GM12865 (cell line): ENCODE measurements around the gene BCCIP.

Experiments used
- DNase-seq: peaks from one replicate; pipeline ENCODE4 v3.0.0; 2010; ENCODE audit warnings: low read depth
- H3K4me3 ChIP-seq: 2 replicates; pipeline ENCODE4 v1.5.1; 2011; ENCODE audit warnings: mild to moderate bottlenecking, low read depth, low read length, control low read depth
- CTCF ChIP-seq: IDR thresholded peaks from 2 replicates; pipeline ENCODE4 v1.5.1; 2011; ENCODE audit warnings: low read length, control low read depth, low read depth, inconsistent platforms; ENCODE audit not compliant: insufficient read depth; ENCODE audit errors: missing control alignments

The BCCIP gene

DNA sequence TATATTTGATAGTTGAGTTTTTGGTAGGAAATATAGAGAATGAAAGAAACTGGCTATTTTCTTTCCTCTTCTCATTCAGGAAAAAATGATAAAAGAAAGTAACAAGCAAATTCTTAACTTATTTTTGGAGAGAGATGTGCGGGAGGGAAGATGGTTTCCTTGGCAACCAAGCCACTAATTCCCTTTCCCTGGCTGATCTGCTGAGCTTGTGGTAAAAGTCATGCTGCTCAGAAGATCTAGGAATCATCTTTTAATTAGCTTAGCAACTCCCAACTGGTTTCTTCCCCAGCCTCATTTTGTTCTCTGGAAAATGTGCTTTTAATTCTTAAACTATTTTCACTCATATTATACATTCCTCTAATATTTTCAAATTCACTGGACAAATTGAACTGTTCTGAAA, 12.1 kb upstream of the BCCIP start:
- no peak overlapping the region for H3K4me3 ChIP-seq
- DNase-seq, result no peak
- no peak for TF ChIP-seq CTCF

DNA sequence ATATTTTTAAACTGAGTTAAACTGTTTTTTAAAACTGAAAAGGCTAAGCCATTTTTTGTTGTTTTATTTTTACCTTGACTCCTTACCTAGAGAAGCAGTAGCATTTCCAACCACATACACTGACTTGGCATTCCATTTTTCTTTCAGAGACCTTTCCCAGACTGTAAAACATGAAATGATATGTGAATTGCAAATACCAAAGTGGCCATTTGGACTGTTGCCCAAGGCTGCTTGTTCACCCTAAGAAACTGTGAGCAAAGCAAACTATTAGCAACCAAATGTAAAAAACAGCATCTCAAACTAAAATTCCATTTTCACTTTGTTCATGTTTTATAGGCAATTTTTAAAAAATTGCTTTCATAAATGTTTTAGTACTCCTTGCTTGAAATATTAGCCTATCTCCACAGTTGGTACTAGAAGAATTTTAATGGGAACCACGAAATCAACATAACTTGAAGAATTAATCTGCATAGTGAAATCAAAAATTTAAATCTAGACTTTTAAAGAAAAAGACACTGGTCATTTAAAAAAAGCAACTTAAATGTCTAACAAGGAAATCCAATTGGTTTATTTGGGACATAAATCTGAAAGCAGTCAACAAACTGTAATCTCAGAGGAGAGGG, 11.1 kb upstream of the BCCIP start:
- TF ChIP-seq CTCF, result no peak
- no peak for DNase-seq
- no peak overlapping the region for H3K4me3 ChIP-seq

- H3K4me3 ChIP-seq, result no peak overlapping the region
- TF ChIP-seq CTCF, result no peak
- DNase-seq, result no peak
These were observed 7.6 kb upstream of the BCCIP start for GRCh38 chr10:125815764-125816163.

GRCh38 chr10:125816548-125816947, 6.8 kb upstream of the BCCIP start:
- DNase-seq, result no peak
- no peak for TF ChIP-seq CTCF
- H3K4me3 ChIP-seq, result no peak overlapping the region

DNA sequence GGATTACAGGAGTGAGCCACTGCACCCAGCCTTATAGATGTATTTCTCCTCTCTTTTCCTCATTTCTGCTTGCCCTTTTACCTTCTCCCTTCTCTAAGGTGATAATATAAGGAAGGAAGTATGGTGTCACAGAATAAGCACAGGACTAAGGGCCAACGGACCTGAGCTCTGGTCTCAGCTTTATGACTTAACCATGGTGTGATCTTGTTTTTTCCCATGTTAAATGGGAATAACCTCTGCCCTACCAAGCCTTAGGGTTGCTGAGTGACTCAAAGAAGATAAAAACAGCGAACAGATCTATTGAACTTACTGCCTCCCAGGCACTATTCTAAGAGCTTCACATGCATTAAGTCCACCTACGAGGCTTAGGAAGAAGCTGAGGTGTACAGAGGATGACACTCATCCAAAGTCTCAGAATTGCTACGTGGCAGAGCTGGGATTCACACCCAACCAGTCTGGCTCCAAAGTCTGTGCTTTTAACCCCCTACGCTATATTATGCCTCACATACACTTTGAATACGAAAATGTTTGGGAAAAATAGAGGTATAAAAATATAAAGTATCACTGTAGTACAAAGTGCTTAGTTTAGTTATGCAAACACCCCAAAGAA, 5.9 kb upstream of the BCCIP start:
- TF ChIP-seq CTCF, result no peak
- no peak overlapping the region for H3K4me3 ChIP-seq
- DNase-seq, result no peak

DNA sequence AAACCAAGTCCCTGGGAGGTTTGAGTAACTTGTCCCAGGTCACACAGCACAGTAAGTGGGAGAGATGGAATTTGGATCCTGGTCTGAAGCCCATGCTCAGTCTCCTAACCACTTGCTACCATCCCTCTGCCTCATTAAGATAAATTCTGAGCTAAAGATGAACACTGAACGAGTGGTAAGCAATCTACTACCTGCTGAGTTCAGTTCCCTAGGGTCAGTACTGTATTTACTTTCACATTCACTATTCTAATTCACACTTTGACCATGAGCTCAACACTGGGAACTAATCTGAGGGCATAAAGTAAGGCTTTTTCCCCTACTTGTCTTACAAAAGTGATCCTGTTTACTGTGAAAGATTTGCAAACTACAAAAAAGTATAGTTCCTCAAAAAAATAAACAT, 2.6 kb upstream of the BCCIP start:
- H3K4me3 ChIP-seq, result peak overlapping the region; percentile 4; the same call in 1 of the 2 replicates
- peak; percentile 36 for DNase-seq
- no peak for TF ChIP-seq CTCF
